Measurements from ENCODE around the gene TESK2.
A peak's percentile ranks its signal among the peaks of the same experiment; 100 is the strongest.

Gene TESK2

DNA sequence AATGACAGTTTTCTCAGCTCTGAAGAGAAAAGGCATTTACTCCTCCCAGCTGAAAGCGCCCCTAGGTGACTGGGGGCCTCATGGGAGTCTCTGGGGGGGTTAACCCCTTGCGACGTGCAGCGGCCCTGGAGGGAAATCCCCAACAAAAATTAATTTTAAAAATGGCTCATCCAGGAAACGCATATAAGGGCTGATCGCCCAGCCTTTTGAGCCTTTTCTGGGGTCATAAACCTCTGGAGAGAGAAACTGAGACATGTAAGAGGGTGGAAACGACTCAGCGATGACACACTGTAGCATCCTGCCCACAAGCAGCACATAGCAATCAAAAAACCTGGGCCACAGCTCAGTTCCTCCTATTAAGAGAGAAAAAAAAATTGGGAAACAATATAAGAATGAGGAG, 184.6 kb downstream of the TESK2 start:
- TF ChIP-seq CTCF (IDR thresholded peaks at IDR 0.05; ENCODE audit: insufficient read depth, low read depth, low read length, missing control alignments), result no peak
- H3K4me3 ChIP-seq (ENCODE audit: low read length), result no peak overlapping the region
- DNase-seq (ENCODE audit: low read depth), result peak; percentile 22

DNA sequence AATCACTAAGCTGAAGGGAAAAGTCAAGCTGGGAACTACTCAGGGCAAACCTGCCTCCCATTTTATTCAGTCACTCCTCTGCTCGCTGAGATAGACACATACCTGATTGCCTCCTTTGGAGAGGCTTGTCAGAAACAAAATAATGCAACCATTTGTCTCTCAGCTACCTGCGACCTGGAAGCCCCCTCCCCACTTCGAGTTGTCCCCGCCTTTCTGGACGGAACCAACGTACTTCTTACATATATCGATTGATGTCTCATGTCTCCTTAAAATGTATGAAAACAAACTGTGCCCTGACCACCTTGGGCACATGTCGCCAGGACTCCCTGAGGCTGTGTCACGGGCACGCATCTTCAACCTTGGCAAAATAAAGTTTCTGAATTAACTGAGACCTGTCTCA, 185.7 kb downstream of the TESK2 start:
- DNase-seq (ENCODE audit: low read depth), result no peak
- TF ChIP-seq CTCF (IDR thresholded peaks at IDR 0.05; ENCODE audit: insufficient read depth, low read depth, low read length, missing control alignments), result no peak
- H3K4me3 ChIP-seq (ENCODE audit: low read length), result no peak overlapping the region

DNA sequence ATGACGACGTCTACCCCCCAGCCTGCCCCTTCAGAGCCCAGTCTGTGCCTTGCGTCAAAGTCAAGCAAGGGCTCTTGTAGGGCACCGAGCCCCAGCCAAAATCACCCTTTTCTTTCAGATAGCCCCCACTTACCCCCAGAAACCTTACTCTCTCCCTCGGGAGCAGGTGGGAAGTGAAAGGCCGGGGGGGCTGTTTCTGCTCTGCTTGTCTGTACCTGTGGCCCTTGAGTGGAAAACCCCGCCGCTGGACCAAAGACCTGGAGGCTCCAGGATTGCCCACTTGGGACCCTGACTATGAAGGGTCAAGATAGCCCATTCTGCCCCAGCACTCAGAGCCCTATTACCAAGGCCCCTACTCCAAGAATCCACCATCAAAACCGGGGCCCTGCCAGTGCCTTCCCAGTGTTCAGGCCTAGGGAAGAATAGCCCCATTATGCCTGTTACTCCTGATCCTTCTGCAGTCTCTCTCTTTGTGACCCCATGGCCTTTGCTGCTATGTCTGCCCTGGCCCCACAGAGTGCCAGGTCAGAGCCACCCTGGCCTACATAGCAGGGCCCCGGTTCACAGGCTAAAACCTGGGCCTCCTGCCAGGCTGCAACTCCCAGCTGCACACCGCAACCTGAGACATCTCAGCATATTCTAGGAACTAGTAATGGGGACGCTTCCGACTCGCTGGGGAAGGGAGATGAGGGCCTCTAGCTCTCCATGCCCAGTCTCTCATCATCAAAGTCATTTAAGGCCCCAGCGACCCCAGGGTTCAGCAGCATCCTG, 186.5 kb downstream of the TESK2 start:
- no peak for TF ChIP-seq CTCF (IDR thresholded peaks at IDR 0.05; ENCODE audit: insufficient read depth, low read depth, low read length, missing control alignments)
- DNase-seq (ENCODE audit: low read depth), result no peak
- peak overlapping the region; percentile 73 for H3K4me3 ChIP-seq (ENCODE audit: low read length)

- H3K4me3 ChIP-seq (ENCODE audit: low read length), result peak overlapping the region; percentile 73
- TF ChIP-seq CTCF (IDR thresholded peaks at IDR 0.05; ENCODE audit: insufficient read depth, low read depth, low read length, missing control alignments), result peak; percentile 54
- DNase-seq (ENCODE audit: low read depth), result peak; percentile 99
Observed at GRCh38 chr1:45303520-45304310, 187.2 kb downstream of the TESK2 start.

DNA sequence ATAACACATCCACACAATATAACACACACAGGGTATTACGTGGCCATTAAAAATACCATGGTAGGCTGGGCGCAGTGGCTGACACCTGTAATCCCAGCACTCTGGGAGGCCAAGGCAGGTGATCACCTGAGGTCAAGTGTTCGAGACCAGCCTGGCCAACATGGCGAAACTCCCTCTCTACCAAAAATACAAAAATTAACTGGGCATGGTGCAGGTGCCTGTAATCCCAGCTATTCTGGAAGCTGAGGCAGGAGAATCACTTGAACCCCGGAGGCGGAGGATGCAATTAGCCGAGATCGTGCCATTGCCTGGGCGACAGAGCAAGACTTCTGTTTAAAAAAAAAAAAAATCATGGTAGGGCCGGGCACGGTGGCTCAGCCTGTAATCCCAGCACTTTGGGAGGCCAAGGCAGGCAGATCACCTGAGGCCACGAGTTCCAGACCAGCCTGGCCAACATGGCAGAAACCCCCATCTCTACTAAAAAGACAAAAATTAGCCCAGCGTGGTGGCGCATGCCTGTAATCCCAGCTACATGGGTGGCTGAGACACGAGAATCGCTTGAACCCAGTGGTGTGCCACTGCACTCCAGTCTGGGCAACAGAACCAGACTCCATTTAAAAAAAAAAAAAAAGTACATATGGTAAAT, 188.3 kb downstream of the TESK2 start:
- no peak for TF ChIP-seq CTCF (IDR thresholded peaks at IDR 0.05; ENCODE audit: insufficient read depth, low read depth, low read length, missing control alignments)
- DNase-seq (ENCODE audit: low read depth), result no peak
- H3K4me3 ChIP-seq (ENCODE audit: low read length), result peak overlapping the region; percentile 73

DNA sequence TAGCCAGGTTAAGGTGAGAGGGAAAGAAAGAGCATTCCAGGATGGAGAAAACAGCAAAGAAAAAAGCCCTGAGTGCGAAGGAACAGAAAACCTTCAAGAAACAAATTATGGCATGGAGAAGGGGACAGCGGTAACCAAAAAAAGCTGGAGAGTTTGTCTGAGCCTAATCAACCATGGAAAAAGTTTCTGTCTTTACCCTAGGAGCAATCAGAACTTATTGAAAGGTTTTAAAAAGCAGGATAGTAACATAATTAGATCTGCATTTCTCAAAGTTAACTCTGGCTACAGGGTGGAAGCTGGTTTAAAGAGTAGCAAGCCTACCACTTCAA, 190.3 kb downstream of the TESK2 start:
- no peak for TF ChIP-seq CTCF (IDR thresholded peaks at IDR 0.05; ENCODE audit: insufficient read depth, low read depth, low read length, missing control alignments)
- H3K4me3 ChIP-seq (ENCODE audit: low read length), result no peak overlapping the region
- no peak for DNase-seq (ENCODE audit: low read depth)

Data from epithelial cell of esophagus (primary cell).